ENCODE data around the gene LTBP2.

DNA sequence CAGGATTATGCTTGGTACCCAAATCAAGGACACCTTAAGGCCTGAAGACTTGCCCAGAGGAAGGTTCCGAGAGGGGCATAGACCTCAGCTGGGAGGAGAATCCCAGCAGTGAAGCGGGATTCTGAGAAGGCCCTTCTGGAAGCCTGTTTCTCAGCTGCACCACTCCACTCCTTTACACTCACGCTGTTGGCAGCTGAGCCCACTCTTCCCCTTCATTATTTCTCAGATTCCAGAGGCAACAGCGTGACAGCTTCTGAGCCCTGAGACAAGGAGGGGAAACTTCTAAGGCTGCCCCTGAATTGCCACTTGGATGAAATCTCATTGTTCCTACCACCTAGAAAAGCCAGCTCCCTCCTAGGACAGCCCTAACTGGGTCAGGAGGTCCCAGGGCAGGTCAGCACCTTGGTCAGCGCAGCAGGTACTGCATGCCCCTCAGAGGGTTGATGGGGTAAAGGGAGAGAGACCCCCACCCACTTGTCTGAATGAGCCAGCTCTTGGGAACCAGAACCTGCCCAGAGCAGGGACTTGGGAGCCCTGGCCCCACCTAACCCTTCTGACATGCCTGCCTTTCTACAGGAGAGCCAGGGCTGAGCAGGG is 64.6 kb downstream of the LTBP2 start:
- TF ChIP-seq, protein P1, sequence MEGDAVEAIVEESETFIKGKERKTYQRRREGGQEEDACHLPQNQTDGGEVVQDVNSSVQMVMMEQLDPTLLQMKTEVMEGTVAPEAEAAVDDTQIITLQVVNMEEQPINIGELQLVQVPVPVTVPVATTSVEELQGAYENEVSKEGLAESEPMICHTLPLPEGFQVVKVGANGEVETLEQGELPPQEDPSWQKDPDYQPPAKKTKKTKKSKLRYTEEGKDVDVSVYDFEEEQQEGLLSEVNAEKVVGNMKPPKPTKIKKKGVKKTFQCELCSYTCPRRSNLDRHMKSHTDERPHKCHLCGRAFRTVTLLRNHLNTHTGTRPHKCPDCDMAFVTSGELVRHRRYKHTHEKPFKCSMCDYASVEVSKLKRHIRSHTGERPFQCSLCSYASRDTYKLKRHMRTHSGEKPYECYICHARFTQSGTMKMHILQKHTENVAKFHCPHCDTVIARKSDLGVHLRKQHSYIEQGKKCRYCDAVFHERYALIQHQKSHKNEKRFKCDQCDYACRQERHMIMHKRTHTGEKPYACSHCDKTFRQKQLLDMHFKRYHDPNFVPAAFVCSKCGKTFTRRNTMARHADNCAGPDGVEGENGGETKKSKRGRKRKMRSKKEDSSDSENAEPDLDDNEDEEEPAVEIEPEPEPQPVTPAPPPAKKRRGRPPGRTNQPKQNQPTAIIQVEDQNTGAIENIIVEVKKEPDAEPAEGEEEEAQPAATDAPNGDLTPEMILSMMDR (IDR thresholded peaks at IDR 0.05): no peak
- TF ChIP-seq POLR2A (IDR thresholded peaks at IDR 0.05): no peak

Data from thyroid gland (tissue), 4 donors.